ENCODE results near the gene HS6ST1.
"Not testable (repeated sequence)": the region's sequence is repeated elsewhere in the genome, so short reads cannot be mapped to it uniquely, and the experiment has no call there.

The HS6ST1 gene

GRCh38 chr2:128280158-128280871 lies 38.4 kb downstream of the HS6ST1 start:
- peak; percentile 82 to 89 for DNase-seq

GRCh38 chr2:128279786-128280157 lies 38.9 kb downstream of the HS6ST1 start:
- DNase-seq, result no peak

- DNase-seq, result no peak
Observed at GRCh38 chr2:128279009-128279408, 39.7 kb downstream of the HS6ST1 start.

GRCh38 chr2:128277961-128278681 lies 40.5 kb downstream of the HS6ST1 start:
- DNase-seq, result no peak

GRCh38 chr2:128276878-128277675 lies 41.6 kb downstream of the HS6ST1 start:
- no peak for DNase-seq

- no peak for DNase-seq
Observed at GRCh38 chr2:128275498-128276045, 43.1 kb downstream of the HS6ST1 start.

GRCh38 chr2:128274218-128274617 lies 44.5 kb downstream of the HS6ST1 start:
- no peak for DNase-seq

GRCh38 chr2:128273469-128274081 lies 45.1 kb downstream of the HS6ST1 start:
- DNase-seq, result no peak

GRCh38 chr2:128272601-128273468 lies 45.8 kb downstream of the HS6ST1 start:
- no peak for DNase-seq

- no peak for DNase-seq
Observed at GRCh38 chr2:128271911-128272600, 46.6 kb downstream of the HS6ST1 start.

- DNase-seq, result no peak
Observed at GRCh38 chr2:128271597-128271910, 47.1 kb downstream of the HS6ST1 start.

GRCh38 chr2:128270672-128271596 lies 47.7 kb downstream of the HS6ST1 start:
- DNase-seq, result no peak

GRCh38 chr2:128269990-128270671 lies 48.5 kb downstream of the HS6ST1 start:
- no peak for DNase-seq

- DNase-seq, result no peak
Observed at GRCh38 chr2:128269063-128269989, 49.3 kb downstream of the HS6ST1 start.

GRCh38 chr2:128268611-128269010 lies 50.1 kb downstream of the HS6ST1 start:
- not testable (repeated sequence) for DNase-seq

- DNase-seq, result not testable (repeated sequence)
Observed at GRCh38 chr2:128268145-128268544, 50.5 kb downstream of the HS6ST1 start.

GRCh38 chr2:128267649-128268048 lies 51.0 kb downstream of the HS6ST1 start:
- DNase-seq, result not testable (repeated sequence)

GRCh38 chr2:128267197-128267596 lies 51.5 kb downstream of the HS6ST1 start:
- DNase-seq, result not testable (repeated sequence)

All from Kasumi-1 (cell line).